C1 segment of cervical spinal cord (tissue), 14 donors: Measurements from ENCODE around the gene TMEM119.

Experiments used
- DNase-seq, 14 donors: peaks; one replicate each; lab custom pipeline; 2025; lab: John Stamatoyannopoulos, UW

Gene TMEM119

GRCh38 chr12:108616359-108616758, 18.5 kb upstream of the TMEM119 start:
- no peak for DNase-seq

- DNase-seq: no peak
Measured at GRCh38 chr12:108615918-108616317, 18.0 kb upstream of the TMEM119 start.

- no peak for DNase-seq
Measured at GRCh38 chr12:108614639-108615038, 16.8 kb upstream of the TMEM119 start.

- DNase-seq: no peak
Measured at GRCh38 chr12:108614041-108614440, 16.2 kb upstream of the TMEM119 start.

- DNase-seq: no peak
Measured at GRCh38 chr12:108613548-108613947, 15.7 kb upstream of the TMEM119 start.

GRCh38 chr12:108612788-108613282, 15.0 kb upstream of the TMEM119 start:
- DNase-seq: no peak

GRCh38 chr12:108611884-108612415, 14.1 kb upstream of the TMEM119 start:
- DNase-seq: peak in 1 of 14 donors; percentile 13

- no peak for DNase-seq
Measured at GRCh38 chr12:108610856-108611605, 13.1 kb upstream of the TMEM119 start.

- no peak for DNase-seq
Measured at GRCh38 chr12:108610336-108610815, 12.5 kb upstream of the TMEM119 start.

- DNase-seq: no peak
Measured at GRCh38 chr12:108609537-108610335, 11.9 kb upstream of the TMEM119 start.

- DNase-seq: no peak
Measured at GRCh38 chr12:108608616-108609015, 10.7 kb upstream of the TMEM119 start.

GRCh38 chr12:108607981-108608600, 10.2 kb upstream of the TMEM119 start:
- DNase-seq: no peak

GRCh38 chr12:108606492-108606891, 8.6 kb upstream of the TMEM119 start:
- DNase-seq: no peak

- DNase-seq: no peak
Measured at GRCh38 chr12:108605690-108606406, 8.0 kb upstream of the TMEM119 start.

- no peak for DNase-seq
Measured at GRCh38 chr12:108605000-108605689, 7.3 kb upstream of the TMEM119 start.

- DNase-seq: no peak
Measured at GRCh38 chr12:108604208-108604941, 6.5 kb upstream of the TMEM119 start.

- no peak for DNase-seq
Measured at GRCh38 chr12:108603743-108604142, 5.9 kb upstream of the TMEM119 start.

- DNase-seq: no peak
Measured at GRCh38 chr12:108602976-108603704, 5.3 kb upstream of the TMEM119 start.

GRCh38 chr12:108602209-108602705, 4.4 kb upstream of the TMEM119 start:
- no peak for DNase-seq
